MCF 10A (cell line): Measurements from ENCODE around the gene MGAT3. TPM values are rescaled to one million over a fixed set of nuclear protein-coding genes. Genes with fewer than 3 reads are reported as not detected.

Experiments
- BruUV-seq: library from RNA; stranded (reverse); fragments of 400-500 nt; replicated peaks from 2 replicates; lab custom pipeline; 2021; lab: Mats Ljungman, UMichigan
- CTCF ChIA-PET: fragments of 300-600 bp; sonication (Branson Sonifier 250); formaldehyde crosslinking; extraction: SDS; loops from one replicate; lab custom pipeline; 2021; ENCODE audit warnings: antibody characterized with exemption, inconsistent platforms; lab: Yijun Ruan, JAX
- POLR2A ChIA-PET: fragments of 300-600, 350-650 bp; sonication (Branson Sonifier 250); formaldehyde crosslinking; extraction: SDS; loops from one replicate; lab custom pipeline; 2020; ENCODE audit warnings: antibody characterized with exemption, inconsistent platforms; lab: Yijun Ruan, JAX
- DNase-seq: peaks from one replicate; pipeline ENCODE4 v3.0.0-alpha.2; 2018; ENCODE audit not compliant: unreplicated experiment
- H3K27ac Mint-ChIP-seq: one replicate; pipeline ENCODE4 v1.8.0; 2022; ENCODE audit warnings: mild to moderate bottlenecking, low read depth, mixed read lengths; ENCODE audit not compliant: unreplicated experiment
- H3K27me3 Mint-ChIP-seq: one replicate; pipeline ENCODE4 v1.8.0; 2022; ENCODE audit warnings: mixed read lengths; ENCODE audit not compliant: insufficient read depth, unreplicated experiment
- H3K36me3 Mint-ChIP-seq: one replicate; pipeline ENCODE4 v1.8.0; 2022; ENCODE audit warnings: mild to moderate bottlenecking, moderate library complexity, mixed read lengths; ENCODE audit not compliant: insufficient read depth, unreplicated experiment
- H3K4me1 Mint-ChIP-seq: one replicate; pipeline ENCODE4 v1.8.0; 2022; ENCODE audit warnings: mixed read lengths; ENCODE audit not compliant: insufficient read depth, unreplicated experiment
- H3K4me3 Mint-ChIP-seq: one replicate; pipeline ENCODE4 v1.8.0; 2022; ENCODE audit warnings: mild to moderate bottlenecking, moderate library complexity, mixed read lengths; ENCODE audit not compliant: unreplicated experiment
- H3K9me3 Mint-ChIP-seq: one replicate; pipeline ENCODE4 v1.8.0; 2022; ENCODE audit warnings: mixed read lengths; ENCODE audit not compliant: unreplicated experiment
- intact Hi-C: fragments of 100-400 bp; cut with micrococcal nuclease; formaldehyde crosslinking; loops from 2 replicates; pipeline ENCODE4 v1.14.1; 2022
- total RNA-seq: library from RNA; stranded (reverse); gene quantifications from 2 replicates; pipeline ENCODE4 v1.2.3, GENCODE V29; 2022
- TF ChIP-seq, protein P1 (sequence below): fragments of 200-600 bp; IDR thresholded peaks from one replicate; pipeline ENCODE4 v1.8.0; 2022; ENCODE audit warnings: antibody characterized with exemption, mild to moderate bottlenecking; ENCODE audit not compliant: unreplicated experiment

Gene MGAT3
- total RNA-seq, 1 experiment from 2014 or later, result not detected

- Mint-ChIP-seq H3K9me3 (no peaks in the 10 kb centered on the region), H3K27ac (no peak overlapping the region), H3K27me3 (no peaks in the 10 kb centered on the region), H3K4me1 (peaks cover 4% of the 10 kb centered on the region), H3K36me3 (peaks cover 6% of the 10 kb centered on the region), H3K4me3 (no peak overlapping the region)
- BruUV-seq, result no TSS peak
- intact Hi-C loops, result no loop called here
- DNase-seq, result no peak
- POLR2A ChIA-PET, result interaction anchor here (1.2 kb wide), 1 partner anchor 10 kb away, joined by 3 read pairs; no protein-coding TSS in a partner anchor
- CTCF ChIA-PET, result interaction anchor here (0.7 to 26.5 kb wide), 4 partner anchors 9 to 494 kb away, joined by 3 to 471 read pairs (median 8); no protein-coding TSS in a partner anchor
- TF ChIP-seq, protein P1, sequence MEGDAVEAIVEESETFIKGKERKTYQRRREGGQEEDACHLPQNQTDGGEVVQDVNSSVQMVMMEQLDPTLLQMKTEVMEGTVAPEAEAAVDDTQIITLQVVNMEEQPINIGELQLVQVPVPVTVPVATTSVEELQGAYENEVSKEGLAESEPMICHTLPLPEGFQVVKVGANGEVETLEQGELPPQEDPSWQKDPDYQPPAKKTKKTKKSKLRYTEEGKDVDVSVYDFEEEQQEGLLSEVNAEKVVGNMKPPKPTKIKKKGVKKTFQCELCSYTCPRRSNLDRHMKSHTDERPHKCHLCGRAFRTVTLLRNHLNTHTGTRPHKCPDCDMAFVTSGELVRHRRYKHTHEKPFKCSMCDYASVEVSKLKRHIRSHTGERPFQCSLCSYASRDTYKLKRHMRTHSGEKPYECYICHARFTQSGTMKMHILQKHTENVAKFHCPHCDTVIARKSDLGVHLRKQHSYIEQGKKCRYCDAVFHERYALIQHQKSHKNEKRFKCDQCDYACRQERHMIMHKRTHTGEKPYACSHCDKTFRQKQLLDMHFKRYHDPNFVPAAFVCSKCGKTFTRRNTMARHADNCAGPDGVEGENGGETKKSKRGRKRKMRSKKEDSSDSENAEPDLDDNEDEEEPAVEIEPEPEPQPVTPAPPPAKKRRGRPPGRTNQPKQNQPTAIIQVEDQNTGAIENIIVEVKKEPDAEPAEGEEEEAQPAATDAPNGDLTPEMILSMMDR, result no peak
Observed at GRCh38 chr22:39536711-39537110, 79.9 kb downstream of the MGAT3 start.

DNA sequence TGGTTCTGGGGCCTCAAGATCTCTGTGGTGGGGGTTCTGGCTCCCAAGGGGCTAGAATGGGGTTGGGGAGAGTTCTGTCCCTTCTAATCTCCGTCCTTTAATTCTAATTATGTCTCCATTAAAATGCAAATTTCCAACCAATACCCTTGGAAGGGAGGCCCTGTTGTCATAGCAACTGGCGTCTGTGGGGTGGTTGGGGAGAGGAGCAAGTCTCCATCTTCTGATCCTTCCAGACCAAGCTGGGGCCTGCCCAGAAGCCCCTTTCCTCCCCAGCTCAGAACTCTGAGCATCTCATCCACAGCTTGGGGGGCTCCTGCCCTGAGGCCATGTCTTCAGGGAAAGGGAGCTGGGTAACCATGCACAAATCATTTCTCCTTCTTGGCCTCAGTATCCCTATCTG lies 81.2 kb downstream of the MGAT3 start:
- no peaks in the 10 kb centered on the region for H3K27me3 Mint-ChIP-seq
- no peak for DNase-seq
- H3K4me1 Mint-ChIP-seq, result no peaks in the 10 kb centered on the region
- ChIA-PET CTCF (interaction anchor here (26.5 kb wide), 1 partner anchor 493 kb away, joined by 471 read pairs; no protein-coding TSS in a partner anchor), POLR2A (interaction anchor here (0.6 to 1.8 kb wide), 3 partner anchors 18 to 574 kb away, joined by 4 to 5 read pairs (median 4); partner anchors contain the start of gene ATF4)
- intact Hi-C loops, result no loop called here
- TF ChIP-seq, protein P1, result no peak
- no peaks in the 10 kb centered on the region for H3K36me3 Mint-ChIP-seq
- H3K27ac Mint-ChIP-seq, result no peak overlapping the region
- BruUV-seq, result no TSS peak
- no peak overlapping the region for H3K4me3 Mint-ChIP-seq
- H3K9me3 Mint-ChIP-seq, result no peaks in the 10 kb centered on the region

Other genes with a start within 250 kb of the MGAT3 start
- gene PDGFB, start 212.0 kb upstream of the MGAT3 start, total RNA-seq, result 0.29 and 0.37 TPM in 2 replicates
- 3,475 and 3,632 TPM in 2 replicates for gene RPL3, start 137.4 kb upstream of the MGAT3 start, total RNA-seq
- gene SYNGR1, start 107.0 kb upstream of the MGAT3 start, total RNA-seq, result 0.25 and 0.35 TPM in 2 replicates
- 17.7 and 20.0 TPM in 2 replicates for gene TAB1, start 57.2 kb upstream of the MGAT3 start, total RNA-seq
- gene MIEF1, start 45.3 kb downstream of the MGAT3 start, total RNA-seq, result 37.0 and 40.2 TPM in 2 replicates
- 717 and 764 TPM in 2 replicates for gene ATF4, start 63.5 kb downstream of the MGAT3 start, total RNA-seq
- gene RPS19BP1, start 75.7 kb downstream of the MGAT3 start, total RNA-seq, result 104 and 106 TPM in 2 replicates
- gene CACNA1I, start 113.7 kb downstream of the MGAT3 start, total RNA-seq, result 0.02 TPM in 2 replicates